ENCODE results near the gene RPTOR.

RPTOR gene

GRCh38 chr17:80658821-80659220 is 114.2 kb downstream of the RPTOR start:
- DNase-seq (ENCODE audit: extremely low read depth in 1 of 2, low read depth in 1 of 2) = no peak

- no peak for DNase-seq (ENCODE audit: extremely low read depth in 1 of 2, low read depth in 1 of 2)
Observed at GRCh38 chr17:80659651-80660050, 115.0 kb downstream of the RPTOR start.

- DNase-seq (ENCODE audit: extremely low read depth in 1 of 2, low read depth in 1 of 2) = no peak
Observed at GRCh38 chr17:80660527-80661198, 116.0 kb downstream of the RPTOR start.

- DNase-seq (ENCODE audit: extremely low read depth in 1 of 2, low read depth in 1 of 2) = no peak
Observed at GRCh38 chr17:80662557-80662956, 117.9 kb downstream of the RPTOR start.

GRCh38 chr17:80663781-80664206 is 119.2 kb downstream of the RPTOR start:
- no peak for DNase-seq (ENCODE audit: extremely low read depth in 1 of 2, low read depth in 1 of 2)

GRCh38 chr17:80664217-80664790 is 119.7 kb downstream of the RPTOR start:
- no peak for DNase-seq (ENCODE audit: extremely low read depth in 1 of 2, low read depth in 1 of 2)

- no peak for DNase-seq (ENCODE audit: extremely low read depth in 1 of 2, low read depth in 1 of 2)
Observed at GRCh38 chr17:80665792-80666191, 121.2 kb downstream of the RPTOR start.

- DNase-seq (ENCODE audit: extremely low read depth in 1 of 2, low read depth in 1 of 2) = no peak
Observed at GRCh38 chr17:80666867-80667266, 122.2 kb downstream of the RPTOR start.

GRCh38 chr17:80667462-80668277 is 123.0 kb downstream of the RPTOR start:
- DNase-seq (ENCODE audit: extremely low read depth in 1 of 2, low read depth in 1 of 2) = no peak

- DNase-seq (ENCODE audit: extremely low read depth in 1 of 2, low read depth in 1 of 2) = no peak
Observed at GRCh38 chr17:80668375-80669148, 123.9 kb downstream of the RPTOR start.

- DNase-seq (ENCODE audit: extremely low read depth in 1 of 2, low read depth in 1 of 2) = no peak
Observed at GRCh38 chr17:80671039-80671824, 126.6 kb downstream of the RPTOR start.

- no peak for DNase-seq (ENCODE audit: extremely low read depth in 1 of 2, low read depth in 1 of 2)
Observed at GRCh38 chr17:80671825-80672110, 127.1 kb downstream of the RPTOR start.

GRCh38 chr17:80673152-80673920 is 128.7 kb downstream of the RPTOR start:
- DNase-seq (ENCODE audit: extremely low read depth in 1 of 2, low read depth in 1 of 2) = no peak

GRCh38 chr17:80675438-80676095 is 130.9 kb downstream of the RPTOR start:
- DNase-seq (ENCODE audit: extremely low read depth in 1 of 2, low read depth in 1 of 2) = no peak

- no peak for DNase-seq (ENCODE audit: extremely low read depth in 1 of 2, low read depth in 1 of 2)
Observed at GRCh38 chr17:80676096-80676466, 131.4 kb downstream of the RPTOR start.

- no peak for DNase-seq (ENCODE audit: extremely low read depth in 1 of 2, low read depth in 1 of 2)
Observed at GRCh38 chr17:80676564-80676963, 131.9 kb downstream of the RPTOR start.

GRCh38 chr17:80677214-80677756 is 132.6 kb downstream of the RPTOR start:
- no peak for DNase-seq (ENCODE audit: extremely low read depth in 1 of 2, low read depth in 1 of 2)

GRCh38 chr17:80679816-80680215 is 135.2 kb downstream of the RPTOR start:
- no peak for DNase-seq (ENCODE audit: extremely low read depth in 1 of 2, low read depth in 1 of 2)

GRCh38 chr17:80681215-80681614 is 136.6 kb downstream of the RPTOR start:
- no peak for DNase-seq (ENCODE audit: extremely low read depth in 1 of 2, low read depth in 1 of 2)

Data from activated CD8-positive, alpha-beta memory T cell treated with anti-CD3 and anti-CD28 coated beads for 1 hour (primary cell).